HepG2 (cell line): ENCODE data around the gene WDR81. TPM values are rescaled to one million over a fixed set of nuclear protein-coding genes. Genes with fewer than 3 reads are reported as not detected.

Experiments
- ATF2 ChIP-seq: sonication (generic); formaldehyde crosslinking; IDR thresholded peaks from 2 replicates; pipeline ENCODE4 v1.4.0; 2020; ENCODE audit warnings: missing genetic modification reagents
- BCL6 ChIP-seq: IDR thresholded peaks from 2 replicates; pipeline ENCODE4 v1.6.1; 2016; ENCODE audit warnings: missing genetic modification reagents, missing compliant biosample characterization
- BHLHE40 ChIP-seq: IDR thresholded peaks from 2 replicates; pipeline ENCODE4 v1.6.1; 2011; ENCODE audit warnings: low read length, improper control_type of control experiment
- CENPT ChIP-seq: sonication (generic); formaldehyde crosslinking; IDR thresholded peaks from 2 replicates; pipeline ENCODE4 v1.8.0; 2022; ENCODE audit warnings: low read depth, mild to moderate bottlenecking, moderate library complexity, missing genetic modification reagents
- ELF1 ChIP-seq: sonication (generic); formaldehyde crosslinking; IDR thresholded peaks from 2 replicates; pipeline ENCODE4 v1.4.0; 2020; ENCODE audit warnings: missing genetic modification reagents
- FOXC1 ChIP-seq: sonication (generic); formaldehyde crosslinking; IDR thresholded peaks from 2 replicates; pipeline ENCODE4 v1.8.0; 2022; ENCODE audit warnings: mild to moderate bottlenecking, missing genetic modification reagents, borderline replicate concordance
- GABPA ChIP-seq, 2 experiments: IDR thresholded peaks; 2 replicates each; pipeline ENCODE4 v1.6.1; 2011 to 2016; ENCODE audit warnings: low read depth in 2 of 2, low read length in 1 of 2, missing biosample characterization in 1 of 2, missing genetic modification characterization in 1 of 2
- GTF2F1 ChIP-seq: fragments of 150-350 bp; IDR thresholded peaks from 2 replicates; pipeline ENCODE4 v1.6.1; 2014; ENCODE audit warnings: low read length
- HOMEZ ChIP-seq: IDR thresholded peaks from 2 replicates; pipeline ENCODE4 v1.6.1; 2016; ENCODE audit warnings: low read depth
- KDM5B ChIP-seq: sonication (generic); formaldehyde crosslinking; IDR thresholded peaks from 2 replicates; pipeline ENCODE4 v1.4.0; 2020; ENCODE audit warnings: missing genetic modification reagents, mild to moderate bottlenecking, borderline replicate concordance
- LCORL ChIP-seq, 2 experiments: fragments of 450-650 bp in 1 of 2; sonication (generic) in 1 of 2; formaldehyde crosslinking in 1 of 2; IDR thresholded peaks; 2 replicates each; pipeline versions ENCODE4 v1.5.0 to v1.6.1; 2017 to 2020; ENCODE audit warnings: antibody characterized with exemption in 1 of 2, missing genetic modification reagents in 1 of 2
- MAX ChIP-seq: IDR thresholded peaks from 2 replicates; pipeline ENCODE4 v1.6.1; 2012; ENCODE audit warnings: inconsistent platforms
- MED1 ChIP-seq: sonication (generic); formaldehyde crosslinking; IDR thresholded peaks from 2 replicates; pipeline ENCODE4 v1.4.0; 2020; ENCODE audit warnings: missing genetic modification reagents
- MIER3 ChIP-seq: IDR thresholded peaks from 2 replicates; pipeline ENCODE4 v1.6.1; 2016; ENCODE audit warnings: missing compliant biosample characterization, borderline replicate concordance
- MXI1 ChIP-seq: IDR thresholded peaks from 3 replicates; pipeline ENCODE4 v1.6.1; 2012; ENCODE audit warnings: low read depth, low read length, inconsistent platforms, borderline replicate concordance
- NCOR1 ChIP-seq: fragments of 200-600 bp; sonication (generic); IDR thresholded peaks from 2 replicates; pipeline ENCODE4 v1.7.0; 2017; ENCODE audit warnings: antibody characterized with exemption, low read length, borderline replicate concordance
- SRSF1 ChIP-seq: fragments of 200-400 bp; formaldehyde crosslinking; optimal IDR thresholded peaks from 2 replicates; pipeline ENCODE3; 2017; ENCODE audit warnings: mild to moderate bottlenecking, low read depth, low read length, moderate library complexity
- ZBTB7B ChIP-seq: sonication (generic); formaldehyde crosslinking; IDR thresholded peaks from 2 replicates; pipeline ENCODE4 v1.4.0; 2020; ENCODE audit warnings: missing genetic modification reagents
- ZFY ChIP-seq: sonication (generic); formaldehyde crosslinking; IDR thresholded peaks from 2 replicates; pipeline ENCODE4 v1.4.0; 2020; ENCODE audit warnings: missing genetic modification reagents
- ZNF605 ChIP-seq: sonication (generic); formaldehyde crosslinking; IDR thresholded peaks from 2 replicates; pipeline ENCODE4 v1.8.0; 2022; ENCODE audit warnings: mild to moderate bottlenecking, missing genetic modification reagents
- ZNF784 ChIP-seq: sonication (generic); formaldehyde crosslinking; IDR thresholded peaks from 2 replicates; pipeline ENCODE4 v1.5.1; 2020; ENCODE audit warnings: missing genetic modification reagents, mild to moderate bottlenecking, borderline replicate concordance
- ZNF839 ChIP-seq: sonication (generic); formaldehyde crosslinking; IDR thresholded peaks from 2 replicates; pipeline ENCODE4 v1.4.0; 2020; ENCODE audit warnings: missing genetic modification reagents, mild to moderate bottlenecking, borderline replicate concordance
- polyA plus RNA-seq, 8 experiments: library from polyadenylated mRNA; depleted of rRNA in 3 of 8; stranded (reverse) in 7 of 8; unstranded in 1 of 8; fragments of >200 nt; fragmentation: Illumina TruSeq in 4 of 8; extraction: Trizol in 4 of 8; gene quantifications; 2 replicates each; pipeline versions ENCODE4 v1.2.1 to v1.2.3, GENCODE V29; 2011 to 2016; ENCODE audit warnings: low read depth in 4 of 8, missing spikeins in 1 of 8, mixed read lengths in 1 of 8; ENCODE audit not compliant: insufficient read depth in 1 of 8
- total RNA-seq, 5 experiments: library from RNA; depleted of rRNA; stranded (reverse); fragments of >200 nt; fragmentation: Illumina TruSeq; extraction: Trizol; gene quantifications; 2 replicates each; pipeline ENCODE4 v1.2.3, GENCODE V29; 2016; ENCODE audit warnings: low read depth in 1 of 5
- TF ChIP-seq, protein P1 (sequence below): sonication (generic); formaldehyde crosslinking; IDR thresholded peaks from 2 replicates; pipeline ENCODE4 v1.5.0; 2020; ENCODE audit warnings: missing genetic modification reagents, mild to moderate bottlenecking, borderline replicate concordance
- TF ChIP-seq, protein P2 (sequence below): sonication (generic); formaldehyde crosslinking; IDR thresholded peaks from 2 replicates; pipeline ENCODE4 v1.4.0; 2020; ENCODE audit warnings: missing genetic modification reagents

The WDR81 gene
- total and polyA plus RNA-seq, 2 of the 13 experiments (the other 11 are each of a cell fraction or from before 2014, with no cell fraction given): 9.1 to 16.7 TPM

- TF ChIP-seq MAX (peak; percentile 82), KDM5B (CRISPR knock-in tag) (no peak), CENPT (no peak), LCORL (IDR thresholded peaks at IDR 0.05) (peak; percentile 49; the same call in 1 of the 2 replicates), LCORL (CRISPR knock-in tag; IDR thresholded peaks at IDR 0.05) (no peak), GABPA (IDR thresholded peaks at IDR 0.05; ENCODE audit: low read depth, low read length) (no peak), GABPA (CRISPR knock-in tag; IDR thresholded peaks at IDR 0.05; ENCODE audit: low read depth) (peak; percentile 16; the same call in 1 of the 2 replicates), ZNF605 (CRISPR knock-in tag) (peak; percentile 76), MXI1 (peak; percentile 44; the same call in 1 of the 3 replicates), GTF2F1 (no peak), BHLHE40 (peak; percentile 55), ZNF784 (0 out of 2 replicates have a peak, but pooled peaks have one; percentile 17), MIER3 (CRISPR knock-in tag) (peak; percentile 20; the same call in 1 of the 2 replicates), BCL6 (CRISPR knock-in tag) (peak; percentile 25; the same call in 1 of the 2 replicates), FOXC1 (CRISPR knock-in tag) (no peak; the same call in 1 of the 2 replicates), ZFY (peak; percentile 57; the same call in 1 of the 2 replicates), ZBTB7B (CRISPR knock-in tag) (peak; percentile 64; the same call in 1 of the 2 replicates), ZNF839 (CRISPR knock-in tag) (no peak), ATF2 (peak; percentile 56; the same call in 1 of the 2 replicates), SRSF1 (no peak), MED1 (peak; percentile 52; the same call in 1 of the 2 replicates), NCOR1 (peak; percentile 82), HOMEZ (CRISPR knock-in tag) (no peak), ELF1 (no peak)
- TF ChIP-seq, protein P1, sequence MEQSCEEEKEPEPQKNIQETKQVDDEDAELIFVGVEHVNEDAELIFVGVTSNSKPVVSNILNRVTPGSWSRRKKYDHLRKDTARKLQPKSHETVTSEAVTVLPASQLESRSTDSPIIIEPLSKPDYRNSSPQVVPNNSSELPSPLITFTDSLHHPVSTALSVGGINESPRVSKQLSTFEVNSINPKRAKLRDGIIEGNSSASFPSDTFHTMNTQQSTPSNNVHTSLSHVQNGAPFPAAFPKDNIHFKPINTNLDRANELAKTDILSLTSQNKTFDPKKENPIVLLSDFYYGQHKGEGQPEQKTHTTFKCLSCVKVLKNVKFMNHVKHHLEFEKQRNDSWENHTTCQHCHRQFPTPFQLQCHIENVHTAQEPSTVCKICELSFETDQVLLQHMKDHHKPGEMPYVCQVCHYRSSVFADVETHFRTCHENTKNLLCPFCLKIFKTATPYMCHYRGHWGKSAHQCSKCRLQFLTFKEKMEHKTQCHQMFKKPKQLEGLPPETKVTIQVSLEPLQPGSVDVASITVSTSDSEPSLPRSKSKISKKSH: no peak
- TF ChIP-seq, protein P2, sequence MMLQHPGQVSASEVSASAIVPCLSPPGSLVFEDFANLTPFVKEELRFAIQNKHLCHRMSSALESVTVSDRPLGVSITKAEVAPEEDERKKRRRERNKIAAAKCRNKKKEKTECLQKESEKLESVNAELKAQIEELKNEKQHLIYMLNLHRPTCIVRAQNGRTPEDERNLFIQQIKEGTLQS (CRISPR knock-in tag): no peak
These were observed 7.4 kb upstream of the WDR81 start (continued) for GRCh38 chr17:1716912-1717695.
